Neuron (in vitro differentiated cells): ENCODE results near the gene PAX3.

Experiments
- H2AFZ ChIP-seq: one replicate; pipeline ENCODE4 v1.6.1; 2013; ENCODE audit warnings: low read depth, mild to moderate bottlenecking, inconsistent platforms, low read length, moderate library complexity
- H3K27me3 ChIP-seq: one replicate; pipeline ENCODE4 v1.6.1; 2013; ENCODE audit warnings: low read length; ENCODE audit not compliant: insufficient read depth
- H3K36me3 ChIP-seq: one replicate; pipeline ENCODE4 v1.6.1; 2013; ENCODE audit warnings: low read length; ENCODE audit not compliant: insufficient read depth
- H3K4me1 ChIP-seq: one replicate; pipeline ENCODE4 v1.6.1; 2013; ENCODE audit warnings: low read length; ENCODE audit not compliant: insufficient read depth
- H3K4me3 ChIP-seq: 2 replicates; pipeline ENCODE4 v1.5.1; 2013; ENCODE audit warnings: mild to moderate bottlenecking, low read length, moderate library complexity
- H3K9me3 ChIP-seq: one replicate; pipeline ENCODE4 v1.6.1; 2013; ENCODE audit warnings: low read length

Gene PAX3

DNA sequence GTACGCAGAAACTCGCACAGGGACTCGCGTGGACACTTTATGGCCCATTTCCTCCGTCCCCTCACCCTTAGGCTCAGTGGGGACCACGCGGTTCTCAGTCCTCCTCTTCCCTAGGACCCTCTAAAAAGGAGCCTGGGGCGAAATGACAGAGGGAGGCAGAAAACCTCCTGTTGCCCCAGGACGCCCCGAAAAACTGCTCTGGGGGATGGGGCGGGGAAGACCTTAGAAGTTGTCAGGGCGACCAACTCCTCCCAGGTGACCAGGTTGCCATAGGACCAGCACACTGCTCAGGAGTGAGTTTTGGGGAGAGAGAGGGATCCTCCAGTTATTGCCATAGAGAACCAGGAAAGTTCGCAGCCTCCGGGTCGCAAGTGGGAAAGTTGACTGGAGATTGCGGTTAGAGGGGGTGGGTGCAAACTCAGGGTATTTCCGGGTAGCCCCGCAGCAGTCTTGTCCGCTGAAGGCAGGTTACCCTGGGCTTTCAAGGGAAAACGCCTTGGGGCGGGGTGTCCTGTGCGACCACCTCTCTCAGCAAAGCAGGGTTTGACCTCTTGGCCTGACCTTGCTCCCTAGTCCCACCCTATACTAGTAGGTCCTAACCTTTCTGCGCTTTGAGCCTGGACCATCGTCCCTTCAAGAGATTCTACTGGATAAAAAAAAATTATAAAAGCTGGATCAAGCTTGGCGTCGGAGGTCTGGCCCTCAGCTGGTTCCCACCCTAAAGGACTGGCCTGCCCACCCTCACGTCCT, 7.8 kb upstream of the PAX3 start:
- no peaks in the 10 kb centered on the region for H3K36me3 ChIP-seq
- peaks cover 99% of the 10 kb centered on the region for H3K27me3 ChIP-seq
- peak overlapping the region; percentile 37 for H3K4me3 ChIP-seq
- H3K4me1 ChIP-seq: peaks cover 26% of the 10 kb centered on the region
- peak overlapping the region; percentile 85 for H2AFZ ChIP-seq
- H3K9me3 ChIP-seq: peaks cover 33% of the 10 kb centered on the region

DNA sequence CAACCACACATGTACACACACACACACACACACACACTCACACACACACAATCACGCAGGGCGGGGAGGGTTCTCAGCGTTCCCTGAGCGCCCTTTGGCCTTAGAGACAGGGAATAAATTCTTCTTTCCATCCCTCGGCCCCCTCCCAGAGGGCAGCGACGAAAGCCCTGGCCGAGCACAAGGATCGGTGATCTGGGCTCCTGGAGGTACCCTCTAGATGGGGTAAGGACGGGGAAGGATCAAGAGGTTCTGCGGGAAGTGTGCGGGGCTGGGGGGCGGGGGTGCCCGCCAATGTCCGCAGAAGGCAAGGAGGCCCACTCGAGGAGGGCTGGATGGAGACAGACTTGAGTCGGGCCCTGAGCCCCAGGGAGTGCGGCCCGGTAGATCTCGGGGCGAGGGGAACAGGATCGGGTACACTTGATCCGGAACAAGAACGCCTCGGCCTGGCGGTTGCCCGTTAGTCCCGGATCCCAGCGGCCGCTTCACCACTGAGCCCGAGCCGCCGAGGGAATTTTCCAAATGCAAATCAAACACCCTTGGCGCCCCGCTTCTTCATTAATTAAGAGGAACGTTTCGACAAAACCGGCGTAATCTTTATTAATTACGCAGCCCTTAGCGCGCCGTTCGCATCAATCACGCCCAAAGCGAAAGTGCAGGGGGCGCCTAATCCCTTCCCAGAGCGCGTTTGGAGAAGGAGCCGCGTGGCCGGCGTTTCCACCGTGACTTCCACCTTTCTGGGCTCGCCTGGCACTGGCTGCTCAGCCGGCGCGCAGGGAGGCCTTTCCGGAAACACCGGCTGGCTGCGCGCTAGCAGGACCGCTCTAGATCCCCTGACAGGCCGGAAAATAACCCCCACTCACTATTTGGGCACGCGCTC, 7.0 kb upstream of the PAX3 start:
- Histone ChIP-seq H2AFZ (peak overlapping the region; percentile 85), H3K9me3 (peaks cover 33% of the 10 kb centered on the region), H3K4me1 (peaks cover 28% of the 10 kb centered on the region), H3K4me3 (peak overlapping the region; percentile 37), H3K27me3 (peaks cover 99% of the 10 kb centered on the region), H3K36me3 (no peaks in the 10 kb centered on the region)

DNA sequence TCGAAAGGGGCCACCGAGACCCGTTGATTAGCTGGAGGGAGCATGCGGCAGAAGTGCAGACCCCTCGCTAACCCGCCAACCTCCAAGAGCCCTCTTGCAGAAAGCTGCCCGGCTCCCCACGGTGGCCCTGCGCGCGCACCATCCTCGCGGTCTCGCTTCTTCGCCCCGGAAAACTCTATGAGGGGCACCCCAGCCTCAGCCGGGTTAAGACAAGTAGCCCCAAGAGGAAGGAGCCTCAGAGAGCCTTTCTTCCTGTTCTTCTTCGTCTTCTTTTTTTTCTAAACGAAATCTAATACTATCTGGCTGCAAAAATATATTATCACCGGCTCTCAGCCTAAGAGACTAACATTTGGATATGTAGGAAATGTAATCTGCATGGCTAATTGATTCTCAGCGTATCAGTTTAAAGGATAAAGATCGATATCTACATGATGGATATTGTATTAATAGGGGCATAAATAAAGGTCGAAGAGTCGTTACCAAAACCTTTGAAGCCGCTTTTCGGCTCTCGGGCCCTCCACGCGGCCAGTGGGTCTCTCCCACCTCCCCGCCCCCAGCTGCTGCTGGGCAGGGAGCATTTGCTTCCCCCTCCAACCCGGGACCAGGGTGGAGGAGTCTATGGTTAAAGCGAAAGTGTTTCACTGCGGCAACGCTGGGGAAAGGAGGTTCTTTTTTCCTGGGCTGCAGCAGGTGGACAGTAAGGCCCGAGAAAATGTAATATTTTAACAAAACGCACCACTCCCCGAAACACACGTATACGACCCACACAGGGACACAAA, 6.1 kb upstream of the PAX3 start:
- Histone ChIP-seq H3K4me3 (peak overlapping the region; percentile 37), H3K4me1 (peaks cover 36% of the 10 kb centered on the region), H3K9me3 (peaks cover 33% of the 10 kb centered on the region), H3K27me3 (peaks cover 99% of the 10 kb centered on the region), H3K36me3 (no peaks in the 10 kb centered on the region), H2AFZ (no peak overlapping the region)

DNA sequence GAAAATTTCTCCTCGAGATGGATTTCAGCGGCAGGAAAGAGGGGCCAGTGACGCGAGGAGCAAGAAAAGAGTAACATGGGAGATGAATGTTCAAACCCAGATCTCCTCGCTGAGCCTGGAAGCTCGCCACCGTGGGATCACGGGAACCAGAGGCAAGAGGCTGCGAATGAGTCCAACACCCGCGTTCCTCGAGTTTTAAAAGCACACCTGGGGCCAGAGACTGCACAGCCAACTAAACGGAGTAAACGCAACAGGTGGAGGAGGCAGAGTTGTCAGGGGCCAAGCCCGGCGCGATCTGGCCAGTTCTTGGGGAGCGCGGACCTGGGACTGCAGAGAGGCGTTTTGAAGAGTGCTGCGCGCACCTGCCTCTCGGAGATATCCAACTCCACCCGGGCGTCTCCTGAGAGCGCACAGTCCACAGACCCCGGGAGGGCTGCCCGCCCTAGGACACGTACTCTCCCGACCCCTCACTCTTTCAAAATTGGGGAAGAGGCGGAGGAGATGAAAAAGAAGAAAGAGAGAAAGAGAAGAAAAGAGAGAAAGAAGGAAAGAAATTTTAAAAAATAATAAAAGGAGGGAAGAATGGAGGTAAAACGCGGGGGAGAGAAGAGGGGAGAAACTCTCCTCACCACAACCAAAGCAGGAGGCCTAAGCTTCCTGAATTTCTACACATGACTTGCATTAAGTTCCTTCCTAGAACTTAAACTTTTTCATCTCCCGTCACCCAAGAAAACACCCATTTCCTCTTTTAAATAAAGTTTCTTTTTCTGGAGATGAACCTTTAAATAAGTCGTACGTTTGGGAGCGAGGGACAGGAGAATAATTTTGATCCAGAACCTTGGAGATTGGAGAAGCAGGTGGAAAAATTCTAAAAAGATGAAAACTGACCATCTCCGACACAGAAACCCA, 5.3 kb upstream of the PAX3 start:
- Histone ChIP-seq H3K36me3 (no peaks in the 10 kb centered on the region), H3K4me1 (peaks cover 43% of the 10 kb centered on the region), H2AFZ (no peak overlapping the region), H3K27me3 (peaks cover 99% of the 10 kb centered on the region), H3K9me3 (peaks cover 29% of the 10 kb centered on the region), H3K4me3 (no peak overlapping the region)

DNA sequence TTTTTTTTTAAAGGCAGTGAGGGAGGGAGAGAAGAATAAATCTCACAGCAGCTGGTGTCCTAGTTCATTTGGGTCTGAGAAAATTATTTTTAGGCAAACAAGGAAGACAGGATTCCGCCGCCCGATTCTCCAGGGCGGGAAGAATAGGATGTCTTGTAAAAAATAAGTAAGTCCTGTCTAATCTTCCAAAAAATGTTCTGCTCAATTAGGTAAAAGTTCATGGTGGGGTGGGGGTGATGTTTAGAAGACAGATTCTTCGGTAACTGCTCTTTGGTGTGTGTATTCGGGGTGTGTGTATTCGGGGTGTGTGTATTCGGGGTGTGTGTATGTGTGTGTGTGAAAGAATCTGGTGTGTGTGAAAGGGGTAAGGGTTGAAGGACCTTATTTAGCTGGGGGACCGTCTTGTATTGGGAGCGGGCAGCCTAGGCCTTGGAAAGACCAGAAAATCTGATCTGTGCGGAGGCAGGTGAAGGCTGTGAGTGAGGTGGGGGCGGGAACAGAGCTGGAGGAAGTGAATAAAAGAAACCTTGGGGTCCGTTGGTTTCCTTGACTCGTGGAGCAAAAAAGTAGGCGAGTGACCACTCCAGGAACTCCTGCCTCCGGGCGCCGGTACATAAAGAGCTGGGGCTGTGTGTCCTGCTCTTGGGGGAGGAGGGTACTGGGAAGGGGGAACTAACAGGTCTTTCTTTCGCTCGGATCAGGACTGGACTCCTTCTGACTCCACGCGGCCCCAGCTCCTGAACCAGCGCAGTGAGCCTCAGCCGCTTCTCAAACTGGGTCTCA, 4.4 kb upstream of the PAX3 start:
- H3K36me3 ChIP-seq: no peaks in the 10 kb centered on the region
- H3K9me3 ChIP-seq: peaks cover 23% of the 10 kb centered on the region
- peaks cover 96% of the 10 kb centered on the region for H3K27me3 ChIP-seq
- H3K4me3 ChIP-seq: no peak overlapping the region
- H2AFZ ChIP-seq: no peak overlapping the region
- H3K4me1 ChIP-seq: peaks cover 46% of the 10 kb centered on the region

DNA sequence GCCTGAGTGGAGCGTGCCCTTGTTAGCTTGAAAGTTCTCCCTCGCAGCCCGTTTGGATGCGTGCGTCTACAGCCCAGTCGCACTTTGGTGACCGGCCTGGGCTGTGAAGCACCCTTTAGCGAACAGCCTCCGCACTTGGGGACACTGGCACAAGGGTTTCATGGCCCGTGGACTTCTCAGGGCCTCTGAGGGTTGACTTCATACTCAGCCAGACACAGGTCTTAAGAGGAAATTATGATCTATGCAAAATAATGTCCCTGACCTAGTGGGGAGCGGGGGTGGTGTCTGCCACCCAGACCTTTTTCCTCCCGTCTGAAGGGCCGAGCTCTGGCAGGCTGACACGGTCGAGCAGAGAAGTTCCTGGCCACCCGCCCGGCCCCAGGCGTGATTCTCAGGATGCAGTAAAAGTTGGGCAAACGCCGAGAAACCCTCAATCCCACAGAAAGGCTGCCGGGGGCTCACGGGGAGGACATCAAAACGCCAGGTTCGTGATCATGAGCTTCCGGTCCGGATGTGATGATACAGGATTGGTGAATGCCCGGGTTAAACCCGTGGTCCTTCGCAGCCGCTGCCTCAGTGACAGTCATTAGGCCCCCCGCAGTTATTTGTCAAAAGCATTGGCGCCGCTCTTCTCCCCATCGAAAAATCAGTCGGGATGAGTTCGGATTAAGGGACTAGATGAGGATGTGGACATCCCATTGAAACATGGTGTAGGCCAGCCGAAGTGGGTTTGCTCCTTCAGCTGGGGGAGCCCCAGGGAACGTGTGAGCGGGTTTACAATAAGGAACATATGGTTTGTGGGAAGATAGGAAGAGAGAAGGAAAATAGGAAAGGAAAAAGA, 3.6 kb upstream of the PAX3 start:
- Histone ChIP-seq H3K36me3 (no peaks in the 10 kb centered on the region), H3K27me3 (peaks cover 92% of the 10 kb centered on the region), H3K4me3 (no peak overlapping the region), H3K4me1 (peaks cover 49% of the 10 kb centered on the region), H3K9me3 (peaks cover 17% of the 10 kb centered on the region), H2AFZ (no peak overlapping the region)

DNA sequence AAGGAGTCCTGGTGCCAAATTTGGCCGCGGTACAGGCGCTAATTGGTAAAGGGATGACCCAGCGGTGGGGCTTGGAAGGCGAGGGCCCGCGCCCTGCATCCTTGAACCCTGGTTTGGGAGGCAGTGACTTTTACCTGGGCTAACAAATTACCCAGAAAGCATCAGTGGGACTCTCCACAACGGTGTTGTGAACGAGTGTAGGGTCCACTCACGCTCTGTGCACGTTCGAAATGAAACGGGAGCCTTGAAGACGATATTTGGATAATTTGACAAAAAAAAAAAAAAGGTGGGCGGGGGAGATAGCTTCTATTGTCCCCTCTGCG, 3.0 kb upstream of the PAX3 start:
- H2AFZ ChIP-seq: no peak overlapping the region
- H3K4me1 ChIP-seq: peaks cover 46% of the 10 kb centered on the region
- H3K4me3 ChIP-seq: no peak overlapping the region
- peaks cover 17% of the 10 kb centered on the region for H3K9me3 ChIP-seq
- peaks cover 2% of the 10 kb centered on the region for H3K36me3 ChIP-seq
- peaks cover 92% of the 10 kb centered on the region for H3K27me3 ChIP-seq

DNA sequence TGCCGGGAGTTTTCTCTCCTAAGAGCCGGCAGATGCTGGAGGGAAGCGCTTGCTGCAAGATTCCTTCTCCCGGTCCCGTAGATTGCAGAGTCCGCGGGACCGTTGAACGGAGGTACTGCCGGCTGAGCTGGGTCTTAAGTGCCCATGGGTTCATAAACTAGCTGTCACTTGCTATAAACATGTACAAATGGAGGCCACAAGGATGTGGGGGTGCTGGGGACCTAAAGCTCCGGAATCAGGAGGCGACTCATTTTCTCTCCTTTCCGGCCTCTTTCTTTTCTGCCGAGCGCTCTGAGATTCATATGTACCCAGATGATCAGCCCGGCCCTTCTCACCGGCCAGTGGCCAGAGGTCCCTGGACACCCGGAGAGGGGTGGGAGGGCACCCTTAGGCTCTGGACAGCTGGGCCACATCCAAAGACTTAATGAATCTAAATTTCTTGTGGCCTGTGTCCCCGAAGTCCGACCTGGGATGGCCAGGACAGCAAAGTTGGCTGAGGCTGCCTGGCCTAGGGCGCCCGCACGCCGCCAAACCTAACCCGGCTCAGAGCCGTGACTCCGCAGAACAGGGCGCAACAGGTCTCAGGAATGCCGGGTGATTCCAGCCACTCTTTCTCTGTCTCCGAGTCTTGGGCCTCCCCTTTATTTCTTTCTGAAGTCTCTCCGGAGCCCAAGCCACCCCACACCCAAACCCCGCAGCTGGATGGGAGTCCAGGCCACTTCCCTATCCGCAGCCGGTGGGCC, 2.4 kb upstream of the PAX3 start:
- peak overlapping the region; percentile 3 for H3K4me3 ChIP-seq
- peaks cover 91% of the 10 kb centered on the region for H3K27me3 ChIP-seq
- H3K9me3 ChIP-seq: peaks cover 17% of the 10 kb centered on the region
- no peak overlapping the region for H2AFZ ChIP-seq
- H3K4me1 ChIP-seq: peaks cover 44% of the 10 kb centered on the region
- peaks cover 3% of the 10 kb centered on the region for H3K36me3 ChIP-seq

DNA sequence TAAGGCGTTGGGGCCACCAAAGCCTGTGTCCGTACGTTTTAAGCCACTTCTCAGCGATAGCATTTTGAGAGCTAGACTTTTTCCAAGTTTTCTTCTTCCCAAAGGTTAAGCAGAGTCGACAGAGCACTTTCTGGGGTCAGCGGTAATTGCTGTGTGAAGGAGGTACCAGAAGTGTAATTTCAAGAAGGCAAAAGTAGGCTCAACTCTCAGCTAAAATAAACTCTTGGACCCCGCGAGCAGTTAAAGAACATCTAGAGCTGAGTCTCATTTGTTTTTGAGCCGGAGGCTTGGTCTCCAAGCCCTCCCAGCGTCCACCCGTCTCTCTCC, 1.9 kb upstream of the PAX3 start:
- H3K36me3 ChIP-seq: peaks cover 3% of the 10 kb centered on the region
- peaks cover 40% of the 10 kb centered on the region for H3K4me1 ChIP-seq
- H3K9me3 ChIP-seq: peaks cover 17% of the 10 kb centered on the region
- H2AFZ ChIP-seq: no peak overlapping the region
- H3K27me3 ChIP-seq: peaks cover 88% of the 10 kb centered on the region
- peak overlapping the region; percentile 3 for H3K4me3 ChIP-seq

DNA sequence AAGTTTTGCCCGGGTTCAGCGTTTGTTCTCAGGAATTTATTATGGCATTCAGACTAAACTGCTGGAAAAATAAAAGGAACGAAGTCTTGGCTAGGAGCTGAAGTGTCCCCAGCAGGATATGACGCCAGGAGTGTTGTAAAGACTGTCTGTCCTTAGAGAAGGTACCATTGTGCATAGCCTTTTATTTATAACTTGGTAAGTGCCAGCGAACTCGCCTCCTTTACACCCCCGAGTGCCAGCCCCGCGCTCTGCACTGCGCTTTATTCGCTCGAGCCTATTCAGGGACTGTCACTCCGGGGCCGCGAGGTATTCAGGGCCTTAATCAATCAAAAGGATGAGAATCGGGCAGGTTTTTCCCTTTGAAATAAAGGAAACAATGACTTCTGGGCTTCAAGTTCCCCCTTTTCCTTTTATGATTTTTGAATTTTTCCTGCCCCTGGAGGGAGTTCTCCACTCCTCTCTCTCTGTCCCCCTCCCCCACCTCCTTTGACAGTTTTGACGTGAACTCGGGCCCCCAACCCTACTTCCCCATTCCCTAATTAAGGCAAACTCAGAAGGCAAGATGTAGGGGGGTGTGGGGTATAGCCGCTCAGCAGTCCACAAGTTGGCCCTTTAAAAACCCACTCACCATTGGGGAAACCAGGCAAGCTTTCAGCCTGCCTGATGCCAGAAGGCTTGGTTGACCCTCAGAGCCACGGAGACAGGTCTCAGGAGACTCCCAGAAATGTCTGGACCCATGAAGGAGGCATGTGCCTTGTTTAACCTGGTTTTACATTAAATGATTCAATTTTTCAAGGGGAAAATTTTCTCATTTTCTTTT, 1.3 kb upstream of the PAX3 start:
- peaks cover 88% of the 10 kb centered on the region for H3K27me3 ChIP-seq
- H3K36me3 ChIP-seq: peaks cover 9% of the 10 kb centered on the region
- peak overlapping the region; percentile 57 for H3K4me3 ChIP-seq
- peaks cover 34% of the 10 kb centered on the region for H3K4me1 ChIP-seq
- H2AFZ ChIP-seq: no peak overlapping the region
- peaks cover 21% of the 10 kb centered on the region for H3K9me3 ChIP-seq
